Gastrocnemius medialis (tissue), 4 donors: Measurements from ENCODE around the gene RIN3.

Experiments
- POLR2A ChIP-seq, 2 donors: fragments of 450-650 bp; IDR thresholded peaks; one replicate each; pipeline ENCODE4 v1.6.1; 2017; ENCODE audit warnings: antibody characterized with exemption in 2 of 2, mild to moderate bottlenecking in 2 of 2, moderate library complexity in 2 of 2
- TF ChIP-seq, protein P1 (sequence below), 5 experiments: fragments of 450-650 bp in 3 of 5; fragments of 200-600 bp in 2 of 5; sonication (generic) in 2 of 5; IDR thresholded peaks in 4 of 5; conservative IDR thresholded peaks in 1 of 5; 1 replicate in 4 of 5; 2 replicates in 1 of 5; pipeline ENCODE4 v1.5.1; 2016 to 2019; ENCODE audit warnings: antibody characterized with exemption in 5 of 5, mild to moderate bottlenecking in 3 of 5, moderate library complexity in 3 of 5

DNA sequence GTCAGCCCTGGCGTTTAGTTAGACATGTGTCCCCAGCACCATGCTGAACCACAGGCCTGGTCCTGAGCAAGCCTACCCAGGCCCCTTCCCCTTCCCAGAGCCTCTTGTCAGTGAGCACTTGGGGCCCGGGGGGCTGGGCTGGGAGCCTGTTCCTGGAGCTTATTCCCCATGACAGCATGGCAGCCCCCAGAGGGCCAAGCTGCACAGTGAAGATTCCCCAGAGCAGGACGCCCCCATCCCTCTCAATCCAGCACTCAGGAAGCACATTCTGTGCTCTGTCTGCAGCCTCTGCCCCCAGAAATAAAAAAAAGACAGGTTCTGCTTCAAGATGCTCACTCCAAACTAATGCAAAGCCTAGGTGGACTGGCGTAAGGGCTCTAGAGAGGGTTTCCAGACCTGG lies 117.5 kb downstream of the RIN3 start:
- TF ChIP-seq, protein P1, sequence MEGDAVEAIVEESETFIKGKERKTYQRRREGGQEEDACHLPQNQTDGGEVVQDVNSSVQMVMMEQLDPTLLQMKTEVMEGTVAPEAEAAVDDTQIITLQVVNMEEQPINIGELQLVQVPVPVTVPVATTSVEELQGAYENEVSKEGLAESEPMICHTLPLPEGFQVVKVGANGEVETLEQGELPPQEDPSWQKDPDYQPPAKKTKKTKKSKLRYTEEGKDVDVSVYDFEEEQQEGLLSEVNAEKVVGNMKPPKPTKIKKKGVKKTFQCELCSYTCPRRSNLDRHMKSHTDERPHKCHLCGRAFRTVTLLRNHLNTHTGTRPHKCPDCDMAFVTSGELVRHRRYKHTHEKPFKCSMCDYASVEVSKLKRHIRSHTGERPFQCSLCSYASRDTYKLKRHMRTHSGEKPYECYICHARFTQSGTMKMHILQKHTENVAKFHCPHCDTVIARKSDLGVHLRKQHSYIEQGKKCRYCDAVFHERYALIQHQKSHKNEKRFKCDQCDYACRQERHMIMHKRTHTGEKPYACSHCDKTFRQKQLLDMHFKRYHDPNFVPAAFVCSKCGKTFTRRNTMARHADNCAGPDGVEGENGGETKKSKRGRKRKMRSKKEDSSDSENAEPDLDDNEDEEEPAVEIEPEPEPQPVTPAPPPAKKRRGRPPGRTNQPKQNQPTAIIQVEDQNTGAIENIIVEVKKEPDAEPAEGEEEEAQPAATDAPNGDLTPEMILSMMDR (IDR thresholded peaks at IDR 0.05 in 4 of 5, conservative IDR thresholded peaks at IDR 0.05 in 1 of 5): no peak
- no peak for TF ChIP-seq POLR2A (IDR thresholded peaks at IDR 0.05)
